Fibroblast of pulmonary artery (primary cell): Measurements from ENCODE around the gene PTK7.

Experiments
- DNase-seq: peaks from one replicate; pipeline ENCODE4 v3.0.0-alpha.2; 2010; ENCODE audit warnings: low read depth
- H3K4me3 ChIP-seq: replicated peaks from 2 replicates; pipeline ENCODE4 v1.5.1; 2011; ENCODE audit warnings: low read depth, mild to moderate bottlenecking, control low read depth, low read length, moderate library complexity
- CTCF ChIP-seq: IDR thresholded peaks from 2 replicates; pipeline ENCODE4 v1.5.1; 2011; ENCODE audit warnings: mild to moderate bottlenecking, control low read depth, low read length, inconsistent platforms; ENCODE audit errors: missing control alignments

Gene PTK7

GRCh38 chr6:43205849-43206248 is 129.7 kb downstream of the PTK7 start:
- no peak overlapping the region for H3K4me3 ChIP-seq
- DNase-seq: no peak
- TF ChIP-seq CTCF: no peak

- DNase-seq: no peak
- H3K4me3 ChIP-seq: no peak overlapping the region
- TF ChIP-seq CTCF: no peak
These were observed 131.2 kb downstream of the PTK7 start for GRCh38 chr6:43207286-43207685.
